Measurements from ENCODE around the gene SOST.

GRCh38 chr17:43767713-43768059, 9.1 kb upstream of the SOST start:
- no peak for TF ChIP-seq CTCF (IDR thresholded peaks at IDR 0.05; ENCODE audit: poor library complexity, severe bottlenecking)
- no peak for TF ChIP-seq EP300 (conservative IDR thresholded peaks at IDR 0.05; ENCODE audit: poor library complexity, severe bottlenecking)
- no peak for TF ChIP-seq POLR2AphosphoS5 (IDR thresholded peaks at IDR 0.05)
- no peak for TF ChIP-seq REST (IDR thresholded peaks at IDR 0.05; ENCODE audit: borderline replicate concordance)
- TF ChIP-seq SMC3 (conservative IDR thresholded peaks at IDR 0.05; ENCODE audit: poor library complexity): no peak
- no peak for TF ChIP-seq RAD21 (conservative IDR thresholded peaks at IDR 0.05)

Measured in neural cell (in vitro differentiated cells).